ENCODE results near the gene MAP1LC3A.

DNA sequence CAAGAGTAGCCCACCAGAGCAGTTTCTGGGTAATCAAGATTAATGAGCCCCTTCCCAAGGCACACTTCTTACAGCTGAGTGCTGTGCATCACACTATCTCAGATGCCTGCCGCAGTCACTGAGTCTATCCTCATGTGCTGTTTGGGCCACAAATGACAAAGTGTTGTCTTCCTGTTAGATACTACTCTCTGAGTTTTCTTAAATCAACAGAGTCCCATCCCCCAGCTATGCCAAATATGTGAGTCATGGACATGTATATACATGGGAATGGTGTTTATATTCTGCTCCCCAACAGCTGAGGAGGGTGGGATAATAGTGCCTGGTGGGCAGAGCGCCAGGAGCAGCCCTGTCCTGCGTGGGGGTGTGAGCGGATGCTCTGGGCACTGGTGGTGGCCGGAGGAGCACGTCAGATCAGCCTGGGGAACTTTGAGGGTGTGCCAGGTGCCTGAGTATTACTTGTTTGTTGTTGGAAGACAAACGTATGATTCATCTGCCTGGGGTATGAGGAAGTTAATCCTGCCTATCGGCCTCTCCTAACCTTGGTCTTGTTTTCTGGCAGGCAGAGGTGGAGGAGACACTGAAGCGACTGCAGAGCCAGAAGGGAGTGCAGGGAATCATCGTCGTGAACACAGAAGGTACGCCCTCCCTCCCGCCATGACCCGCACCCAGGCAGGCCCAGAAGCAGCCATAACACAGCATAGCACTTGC is 32.7 kb upstream of the MAP1LC3A start:
- TF ChIP-seq, protein P1, sequence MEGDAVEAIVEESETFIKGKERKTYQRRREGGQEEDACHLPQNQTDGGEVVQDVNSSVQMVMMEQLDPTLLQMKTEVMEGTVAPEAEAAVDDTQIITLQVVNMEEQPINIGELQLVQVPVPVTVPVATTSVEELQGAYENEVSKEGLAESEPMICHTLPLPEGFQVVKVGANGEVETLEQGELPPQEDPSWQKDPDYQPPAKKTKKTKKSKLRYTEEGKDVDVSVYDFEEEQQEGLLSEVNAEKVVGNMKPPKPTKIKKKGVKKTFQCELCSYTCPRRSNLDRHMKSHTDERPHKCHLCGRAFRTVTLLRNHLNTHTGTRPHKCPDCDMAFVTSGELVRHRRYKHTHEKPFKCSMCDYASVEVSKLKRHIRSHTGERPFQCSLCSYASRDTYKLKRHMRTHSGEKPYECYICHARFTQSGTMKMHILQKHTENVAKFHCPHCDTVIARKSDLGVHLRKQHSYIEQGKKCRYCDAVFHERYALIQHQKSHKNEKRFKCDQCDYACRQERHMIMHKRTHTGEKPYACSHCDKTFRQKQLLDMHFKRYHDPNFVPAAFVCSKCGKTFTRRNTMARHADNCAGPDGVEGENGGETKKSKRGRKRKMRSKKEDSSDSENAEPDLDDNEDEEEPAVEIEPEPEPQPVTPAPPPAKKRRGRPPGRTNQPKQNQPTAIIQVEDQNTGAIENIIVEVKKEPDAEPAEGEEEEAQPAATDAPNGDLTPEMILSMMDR (IDR thresholded peaks at IDR 0.05), result no peak
- no peak for TF ChIP-seq POLR2A (IDR thresholded peaks at IDR 0.05)
